ENCODE results near the gene PARD6G.

GRCh38 chr18:80184243-80184772, 63.0 kb downstream of the PARD6G start:
- TF ChIP-seq EZH2 (IDR thresholded peaks at IDR 0.05; ENCODE audit: low read depth, unreplicated experiment) (no peak), CTCF (conservative IDR thresholded peaks at IDR 0.05; ENCODE audit: low read depth in 2 of 2) (no peak), REST (IDR thresholded peaks at IDR 0.05; ENCODE audit: unreplicated experiment) (no peak), POLR2AphosphoS5 (IDR thresholded peaks at IDR 0.05; ENCODE audit: low read depth) (no peak), EZH2phosphoT487 (IDR thresholded peaks at IDR 0.05; ENCODE audit: unreplicated experiment) (no peak), ZNF114 (CRISPR knock-in tag; IDR thresholded peaks at IDR 0.05) (no peak)
